Activated CD4-positive, alpha-beta T cell treated with anti-CD3 and anti-CD28 coated beads, Interleukin-2, amount 10 ng/mL, durations not matched to agents 24 days and 14 days (primary cell): ENCODE data around the gene KRTAP12-2. TPM values are rescaled to one million over a fixed set of nuclear protein-coding genes. Genes with fewer than 3 reads are reported as not detected.
"Not testable (repeated sequence)": the region's sequence is repeated elsewhere in the genome, so short reads cannot be mapped to it uniquely, and the experiment has no call there.

ENCODE experiments used
- DNase-seq: peaks from one replicate; pipeline ENCODE4 v3.0.0; 2022
- H3K27ac Mint-ChIP-seq: one replicate; pipeline ENCODE4 v1.8.0; 2022; ENCODE audit warnings: mild to moderate bottlenecking, mixed read lengths
- H3K27me3 Mint-ChIP-seq: one replicate; pipeline ENCODE4 v1.8.0; 2022; ENCODE audit warnings: mixed read lengths
- H3K36me3 Mint-ChIP-seq: one replicate; pipeline ENCODE4 v1.8.0; 2022; ENCODE audit warnings: low read depth, mild to moderate bottlenecking, mixed read lengths
- H3K4me1 Mint-ChIP-seq: one replicate; pipeline ENCODE4 v1.8.0; 2021; ENCODE audit warnings: mixed read lengths
- H3K4me3 Mint-ChIP-seq: one replicate; pipeline ENCODE4 v1.8.0; 2022; ENCODE audit warnings: mild to moderate bottlenecking, moderate library complexity, mixed read lengths
- H3K9me3 Mint-ChIP-seq: one replicate; pipeline ENCODE4 v1.8.0; 2021; ENCODE audit warnings: mixed read lengths
- intact Hi-C: fragments of 100-400 bp; cut with micrococcal nuclease; formaldehyde crosslinking; loops from one replicate; pipeline ENCODE4 v1.15.1; 2023
- total RNA-seq: library from RNA; stranded (reverse); gene quantifications from 2 replicates; pipeline ENCODE4 v1.2.3, GENCODE V29; 2022

KRTAP12-2 gene
- total RNA-seq, 1 donor from 2014 or later = not detected

GRCh38 chr21:44627831-44628233 is 38.9 kb downstream of the KRTAP12-2 start:
- Mint-ChIP-seq H3K9me3 (peaks cover 45% of the 10 kb centered on the region), H3K36me3 (peaks cover 20% of the 10 kb centered on the region)
- intact Hi-C loops, H3K27me3 Mint-ChIP-seq, H3K4me1 Mint-ChIP-seq, H3K4me3 Mint-ChIP-seq, DNase-seq, H3K27ac Mint-ChIP-seq: not testable (repeated sequence)

DNA sequence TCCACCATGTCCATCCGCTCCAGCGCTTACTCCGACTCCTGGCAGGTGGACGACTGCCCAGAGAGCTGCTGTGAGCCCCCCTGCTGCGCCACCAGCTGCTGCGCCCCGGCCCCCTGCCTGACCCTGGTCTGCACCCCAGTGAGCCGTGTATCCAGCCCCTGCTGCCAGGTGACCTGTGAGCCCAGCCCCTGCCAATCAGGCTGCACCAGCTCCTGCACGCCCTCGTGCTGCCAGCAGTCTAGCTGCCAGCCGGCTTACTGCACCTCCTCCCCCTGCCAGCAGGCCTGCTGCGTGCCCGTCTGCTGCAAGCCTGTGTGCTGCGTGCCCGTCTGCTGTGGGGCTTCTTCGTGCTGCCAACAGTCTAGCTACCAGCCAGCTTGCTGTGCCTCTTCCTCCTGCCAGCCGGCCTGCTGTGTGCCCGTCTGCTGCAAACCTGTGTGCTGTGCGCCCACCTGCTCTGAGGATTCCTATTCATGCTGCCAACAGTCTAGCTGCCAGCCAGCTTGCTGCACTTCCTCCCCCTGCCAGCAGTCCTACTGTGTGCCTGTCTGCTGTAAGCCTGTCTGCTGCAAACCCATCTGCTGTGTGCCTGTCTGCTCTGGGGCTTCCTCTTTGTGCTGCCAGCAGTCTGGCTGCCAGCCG is 39.4 kb downstream of the KRTAP12-2 start:
- DNase-seq, H3K4me3 Mint-ChIP-seq, H3K4me1 Mint-ChIP-seq, intact Hi-C loops, H3K27me3 Mint-ChIP-seq, H3K27ac Mint-ChIP-seq: not testable (repeated sequence)
- Mint-ChIP-seq H3K9me3 (peaks cover 49% of the 10 kb centered on the region), H3K36me3 (peaks cover 20% of the 10 kb centered on the region)

GRCh38 chr21:44626673-44627143 is 40.0 kb downstream of the KRTAP12-2 start, which contains the start of gene KRTAP10-9:
TSS of gene KRTAP10-9 (plus strand) at chr21:44627093. CDS start at chr21:44627172, 79 bp downstream.
- peaks cover 19% of the 10 kb centered on the region for H3K36me3 Mint-ChIP-seq
- no peak within 1 kb of the TSS for H3K27ac Mint-ChIP-seq
- H3K27me3 Mint-ChIP-seq = peaks cover 4% of the 10 kb centered on the region

DNA sequence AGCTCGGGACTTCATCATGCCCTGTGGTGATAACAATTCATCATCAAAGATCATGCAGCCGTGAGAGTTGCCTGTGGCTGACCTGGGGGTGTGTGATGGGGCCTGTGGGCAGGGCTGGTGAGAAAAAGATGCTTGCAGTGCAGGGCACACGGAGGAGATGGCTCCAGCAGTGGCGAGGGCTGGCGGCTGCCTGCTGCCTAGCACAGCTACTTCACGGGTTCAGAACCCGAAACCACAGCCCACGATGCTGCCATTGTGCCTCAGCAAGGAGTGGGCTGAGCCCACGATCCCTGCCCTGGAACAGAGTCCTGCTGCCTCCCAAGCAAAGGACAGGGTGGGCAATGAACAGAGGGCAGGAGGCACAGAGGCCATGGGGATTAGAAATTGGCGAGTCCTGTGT is 40.5 kb downstream of the KRTAP12-2 start:
- H3K27me3 Mint-ChIP-seq = peaks cover 2% of the 10 kb centered on the region
- H3K9me3 Mint-ChIP-seq = peaks cover 40% of the 10 kb centered on the region
- H3K36me3 Mint-ChIP-seq = peaks cover 17% of the 10 kb centered on the region
- intact Hi-C loops = no loop called here
- H3K4me1 Mint-ChIP-seq = peaks cover 4% of the 10 kb centered on the region
- no peak for DNase-seq
- no peak overlapping the region for H3K27ac Mint-ChIP-seq
- no peak overlapping the region for H3K4me3 Mint-ChIP-seq

More at GRCh38 chr21:44626673-44627143, 40.0 kb downstream of the KRTAP12-2 start, which contains the start of gene KRTAP10-9:
- Mint-ChIP-seq H3K4me1 (peaks cover 5% of the 10 kb centered on the region), H3K9me3 (peaks cover 43% of the 10 kb centered on the region), H3K4me3 (no peak within 1 kb of the TSS)
- DNase-seq = no peak
- intact Hi-C loops = no loop called here

DNA sequence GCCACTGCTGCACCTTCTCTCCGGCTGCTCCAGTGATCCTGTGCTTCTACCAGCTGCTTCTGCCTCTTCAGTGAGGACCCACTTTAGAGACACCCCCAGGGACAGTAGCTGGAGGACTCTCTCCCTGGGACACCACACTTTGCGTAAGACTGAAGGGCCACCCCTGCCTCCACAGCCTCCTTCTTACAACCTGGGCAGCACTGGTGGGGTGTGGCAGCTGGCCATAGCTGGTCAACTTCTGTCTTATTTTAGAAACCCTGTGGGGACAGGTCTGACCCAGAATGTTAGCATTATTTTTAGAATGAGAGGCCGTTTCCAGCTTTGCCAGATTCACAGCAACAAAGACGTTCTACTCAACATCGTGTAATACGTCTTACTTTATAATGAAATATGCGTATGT is 41.0 kb downstream of the KRTAP12-2 start:
- Mint-ChIP-seq H3K27me3 (peaks cover 2% of the 10 kb centered on the region), H3K9me3 (peaks cover 37% of the 10 kb centered on the region), H3K27ac (no peak overlapping the region), H3K4me1 (peaks cover 4% of the 10 kb centered on the region), H3K36me3 (peaks cover 15% of the 10 kb centered on the region), H3K4me3 (no peak overlapping the region)
- DNase-seq = no peak
- intact Hi-C loops = no loop called here

DNA sequence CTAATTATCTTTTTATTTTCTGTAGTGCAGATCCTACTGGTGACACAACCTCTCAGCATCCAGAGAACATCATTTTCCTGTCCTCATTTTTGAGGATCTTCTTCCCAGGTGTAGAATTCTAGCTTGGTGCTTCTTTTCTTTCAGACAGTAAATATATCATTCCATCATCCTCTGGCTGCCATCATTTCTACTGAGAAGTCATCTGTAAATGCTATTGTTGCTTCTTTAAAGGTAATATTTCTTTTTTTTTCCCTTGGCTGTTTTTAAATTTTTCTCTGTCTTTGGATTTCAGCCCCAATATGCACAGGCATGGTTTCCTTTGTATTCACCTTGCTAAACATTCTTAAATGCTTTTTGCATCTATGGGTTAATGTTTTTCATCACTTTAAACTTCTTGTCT is 43.2 kb downstream of the KRTAP12-2 start:
- Mint-ChIP-seq H3K9me3 (peaks cover 45% of the 10 kb centered on the region), H3K27ac (no peak overlapping the region), H3K4me1 (peaks cover 12% of the 10 kb centered on the region), H3K27me3 (peaks cover 2% of the 10 kb centered on the region), H3K36me3 (peaks cover 25% of the 10 kb centered on the region), H3K4me3 (no peak overlapping the region)
- no peak for DNase-seq
- intact Hi-C loops = no loop called here

DNA sequence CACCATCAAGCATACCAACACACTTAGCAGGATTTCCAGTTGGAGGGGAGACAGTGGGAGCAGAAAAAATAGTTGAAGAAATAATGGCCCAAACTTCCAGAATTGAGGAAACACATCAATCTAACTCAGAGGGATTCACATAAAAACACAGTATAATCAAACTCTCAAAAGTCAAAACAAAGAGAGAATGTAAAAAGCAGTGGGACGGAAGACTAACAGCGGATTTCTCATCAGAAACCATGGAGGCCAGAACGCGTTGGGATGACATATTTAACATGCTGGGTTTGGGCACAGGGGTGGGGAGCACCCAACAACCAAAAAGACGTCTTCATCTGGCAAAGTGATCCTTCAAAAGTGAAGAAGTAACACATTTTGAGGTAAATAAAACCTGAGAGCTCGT is 46.8 kb downstream of the KRTAP12-2 start:
- no peak for DNase-seq
- Mint-ChIP-seq H3K27me3 (peaks cover 2% of the 10 kb centered on the region), H3K9me3 (peaks cover 44% of the 10 kb centered on the region), H3K36me3 (peaks cover 28% of the 10 kb centered on the region), H3K27ac (no peak overlapping the region), H3K4me3 (no peak overlapping the region), H3K4me1 (peaks cover 17% of the 10 kb centered on the region)
- intact Hi-C loops = no loop called here

GRCh38 chr21:44618909-44619308 is 47.8 kb downstream of the KRTAP12-2 start:
- peaks cover 17% of the 10 kb centered on the region for H3K4me1 Mint-ChIP-seq
- peaks cover 25% of the 10 kb centered on the region for H3K36me3 Mint-ChIP-seq
- H3K4me3 Mint-ChIP-seq = peak overlapping the region; percentile 60
- peaks cover 2% of the 10 kb centered on the region for H3K27me3 Mint-ChIP-seq
- intact Hi-C loops = no loop called here
- DNase-seq = peak; percentile 84
- peak overlapping the region; percentile 87 for H3K27ac Mint-ChIP-seq
- peaks cover 34% of the 10 kb centered on the region for H3K9me3 Mint-ChIP-seq

GRCh38 chr21:44618504-44618903 is 48.2 kb downstream of the KRTAP12-2 start:
- Mint-ChIP-seq H3K9me3 (peaks cover 30% of the 10 kb centered on the region), H3K4me3 (peak overlapping the region; percentile 60), H3K27me3 (peaks cover 2% of the 10 kb centered on the region), H3K36me3 (peaks cover 23% of the 10 kb centered on the region), H3K4me1 (peaks cover 17% of the 10 kb centered on the region), H3K27ac (peak overlapping the region; percentile 87)
- intact Hi-C loops = no loop called here
- no peak for DNase-seq

GRCh38 chr21:44617071-44617501 is 49.6 kb downstream of the KRTAP12-2 start:
- peaks cover 22% of the 10 kb centered on the region for H3K36me3 Mint-ChIP-seq
- peaks cover 22% of the 10 kb centered on the region for H3K9me3 Mint-ChIP-seq
- intact Hi-C loops = no loop called here
- DNase-seq = no peak
- peaks cover 17% of the 10 kb centered on the region for H3K4me1 Mint-ChIP-seq
- no peaks in the 10 kb centered on the region for H3K27me3 Mint-ChIP-seq
- no peak overlapping the region for H3K4me3 Mint-ChIP-seq
- H3K27ac Mint-ChIP-seq = no peak overlapping the region

- H3K4me1 Mint-ChIP-seq = peaks cover 17% of the 10 kb centered on the region
- H3K9me3 Mint-ChIP-seq = peaks cover 22% of the 10 kb centered on the region
- no peak for DNase-seq
- H3K4me3 Mint-ChIP-seq = no peak overlapping the region
- no peak overlapping the region for H3K27ac Mint-ChIP-seq
- H3K27me3 Mint-ChIP-seq = no peaks in the 10 kb centered on the region
- intact Hi-C loops = no loop called here
- H3K36me3 Mint-ChIP-seq = peaks cover 22% of the 10 kb centered on the region
Measured at GRCh38 chr21:44616591-44616926, 50.2 kb downstream of the KRTAP12-2 start.

Other genes starting within 250 kb of the KRTAP12-2 start
- gene LRRC3, start 211.4 kb downstream of the KRTAP12-2 start, total RNA-seq = 2.3 and 2.4 TPM in 2 replicates
- gene KRTAP10-1, start 126.7 kb downstream of the KRTAP12-2 start, total RNA-seq = not detected in 2 replicates
- gene KRTAP10-2, start 115.4 kb downstream of the KRTAP12-2 start, total RNA-seq = not detected in 2 replicates
- gene KRTAP10-3, start 108.1 kb downstream of the KRTAP12-2 start, total RNA-seq = not detected in 2 replicates
- not detected in 2 replicates for gene KRTAP10-4, start 93.2 kb downstream of the KRTAP12-2 start, total RNA-seq
- gene KRTAP10-5, start 86.3 kb downstream of the KRTAP12-2 start, total RNA-seq = not detected in 2 replicates
- not detected in 2 replicates for gene KRTAP10-6, start 74.4 kb downstream of the KRTAP12-2 start, total RNA-seq
- gene KRTAP10-7, start 66.3 kb downstream of the KRTAP12-2 start, total RNA-seq = not detected in 2 replicates
- gene KRTAP10-8, start 54.8 kb downstream of the KRTAP12-2 start, total RNA-seq = not detected in 2 replicates
- not detected in 2 replicates for gene KRTAP10-9, start 39.8 kb downstream of the KRTAP12-2 start, total RNA-seq
- gene KRTAP10-10, start 29.6 kb downstream of the KRTAP12-2 start, total RNA-seq = not detected in 2 replicates
- gene KRTAP10-11, start 20.5 kb downstream of the KRTAP12-2 start, total RNA-seq = not detected in 2 replicates
- gene KRTAP12-4, start 12.3 kb downstream of the KRTAP12-2 start, total RNA-seq = not detected in 2 replicates
- not detected in 2 replicates for gene KRTAP12-3, start 9.0 kb downstream of the KRTAP12-2 start, total RNA-seq
- not detected in 2 replicates for gene KRTAP12-1, start 15.2 kb upstream of the KRTAP12-2 start, total RNA-seq
- not detected in 2 replicates for gene KRTAP10-12, start 30.2 kb upstream of the KRTAP12-2 start, total RNA-seq
- not detected in 2 replicates for gene TSPEAR, start 44.6 kb upstream of the KRTAP12-2 start, total RNA-seq
- gene UBE2G2, start 134.9 kb upstream of the KRTAP12-2 start, total RNA-seq = 143 and 148 TPM in 2 replicates
- 90.3 and 90.6 TPM in 2 replicates for gene SUMO3, start 151.1 kb upstream of the KRTAP12-2 start, total RNA-seq
- gene PTTG1IP, start 206.8 kb upstream of the KRTAP12-2 start, total RNA-seq = 44.2 and 46.5 TPM in 2 replicates